GM21529 (cell line): ENCODE measurements around the gene GATM.
"Not testable (repeated sequence)": the region's sequence is repeated elsewhere in the genome, so short reads cannot be mapped to it uniquely, and the experiment has no call there.

ENCODE experiments used
- ATAC-seq: cut with Tn5 transposase; IDR thresholded peaks from one replicate; pipeline ENCODE4 v1.9.1; 2021; ENCODE audit not compliant: unreplicated experiment

The GATM gene

DNA sequence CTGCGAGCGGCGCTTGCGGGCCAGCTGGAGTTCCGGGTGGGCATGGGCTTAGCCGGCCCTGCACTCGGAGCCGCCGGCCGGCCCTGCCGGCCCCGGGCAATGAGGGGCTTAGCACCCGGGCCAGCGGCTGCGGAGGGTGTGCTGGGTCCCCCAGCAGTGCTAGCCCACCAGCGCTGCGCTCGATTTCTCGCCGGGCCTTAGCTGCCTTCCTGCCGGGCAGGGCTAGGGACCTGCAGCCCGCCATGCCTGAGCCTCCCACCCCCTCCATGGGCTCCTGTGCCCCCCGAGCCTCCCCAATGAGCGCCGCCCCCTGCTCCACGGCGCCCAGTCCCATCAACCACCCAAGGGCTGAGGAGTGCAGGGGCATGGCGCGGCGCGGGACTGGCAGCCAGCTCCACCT is 64.2 kb downstream of the GATM start:
- ATAC-seq: not testable (repeated sequence)
